Osteocyte (in vitro differentiated cells): Measurements from ENCODE around the gene MUC22. TPM values are rescaled to one million over a fixed set of nuclear protein-coding genes. Genes with fewer than 3 reads are reported as not detected.

Source experiments
- DNase-seq: peaks from one replicate; pipeline ENCODE4 v3.0.0; 2021; ENCODE audit warnings: mixed read lengths; ENCODE audit not compliant: unreplicated experiment; ENCODE audit errors: extremely low spot score
- H3K27ac Mint-ChIP-seq: one replicate; pipeline ENCODE4 v1.8.0; 2021; ENCODE audit warnings: mild to moderate bottlenecking, mixed read lengths; ENCODE audit not compliant: unreplicated experiment
- H3K27me3 Mint-ChIP-seq: one replicate; pipeline ENCODE4 v1.8.0; 2021; ENCODE audit warnings: mixed read lengths; ENCODE audit not compliant: unreplicated experiment
- H3K36me3 Mint-ChIP-seq: one replicate; pipeline ENCODE4 v1.8.0; 2021; ENCODE audit warnings: mixed read lengths; ENCODE audit not compliant: unreplicated experiment
- H3K4me1 Mint-ChIP-seq: one replicate; pipeline ENCODE4 v1.8.0; 2021; ENCODE audit warnings: mixed read lengths; ENCODE audit not compliant: unreplicated experiment
- H3K4me3 Mint-ChIP-seq: one replicate; pipeline ENCODE4 v1.8.0; 2021; ENCODE audit warnings: mild to moderate bottlenecking, moderate library complexity, mixed read lengths; ENCODE audit not compliant: unreplicated experiment
- H3K9me3 Mint-ChIP-seq: one replicate; pipeline ENCODE4 v1.8.0; 2021; ENCODE audit warnings: mixed read lengths; ENCODE audit not compliant: unreplicated experiment
- CTCF ChIP-seq: fragments of 200-600 bp; sonication (generic); IDR thresholded peaks from 2 replicates; pipeline ENCODE4 v1.5.0; 2021; ENCODE audit warnings: antibody characterized with exemption, mild to moderate bottlenecking, moderate library complexity
- total RNA-seq: library from RNA; stranded (reverse); gene quantifications from 2 replicates; pipeline ENCODE4 v1.2.1, GENCODE V29; 2021

Gene MUC22
- total RNA-seq, 1 donor from 2014 or later, result not detected

GRCh38 chr6:31079656-31080261, 69.5 kb downstream of the MUC22 start:
- no peak for DNase-seq
- H3K4me1 Mint-ChIP-seq, result peaks cover 26% of the 10 kb centered on the region
- no peaks in the 10 kb centered on the region for H3K9me3 Mint-ChIP-seq
- no peak overlapping the region for H3K4me3 Mint-ChIP-seq
- TF ChIP-seq CTCF, result peak; percentile 90
- H3K27ac Mint-ChIP-seq, result no peak overlapping the region
- no peaks in the 10 kb centered on the region for H3K27me3 Mint-ChIP-seq
- H3K36me3 Mint-ChIP-seq, result no peaks in the 10 kb centered on the region

DNA sequence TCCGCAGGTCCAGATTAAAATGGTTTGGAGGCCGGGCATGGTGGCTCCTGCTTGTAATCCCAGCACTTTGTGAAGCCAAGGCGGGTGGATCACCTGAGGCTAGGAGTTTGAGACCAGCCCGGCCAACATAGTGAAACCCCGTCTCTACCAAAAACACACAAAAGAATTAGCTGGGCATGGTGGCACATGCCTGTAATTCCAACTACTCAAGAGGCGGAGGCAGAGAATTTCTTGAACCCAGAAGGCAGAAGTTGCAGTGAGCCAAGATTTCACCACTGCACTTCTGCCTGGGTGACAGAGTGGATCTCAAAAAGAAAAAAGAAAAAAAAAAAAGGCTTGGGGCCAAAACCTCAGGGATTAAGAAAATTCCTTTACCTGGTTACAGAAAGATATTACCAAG, 71.6 kb downstream of the MUC22 start:
- H3K4me1 Mint-ChIP-seq, result peaks cover 21% of the 10 kb centered on the region
- no peaks in the 10 kb centered on the region for H3K36me3 Mint-ChIP-seq
- no peak overlapping the region for H3K4me3 Mint-ChIP-seq
- no peaks in the 10 kb centered on the region for H3K9me3 Mint-ChIP-seq
- no peak for DNase-seq
- no peaks in the 10 kb centered on the region for H3K27me3 Mint-ChIP-seq
- TF ChIP-seq CTCF, result no peak
- H3K27ac Mint-ChIP-seq, result no peak overlapping the region

- Mint-ChIP-seq H3K27ac (peak overlapping the region; percentile 90), H3K4me1 (peaks cover 29% of the 10 kb centered on the region), H3K27me3 (no peaks in the 10 kb centered on the region), H3K36me3 (no peaks in the 10 kb centered on the region), H3K4me3 (no peak overlapping the region), H3K9me3 (no peaks in the 10 kb centered on the region)
- DNase-seq, result no peak
- TF ChIP-seq CTCF, result peak; percentile 42
These were observed 73.6 kb downstream of the MUC22 start for GRCh38 chr6:31083742-31084354.

Other genes starting within 250 kb of the MUC22 start
- 130 and 146 TPM in 2 replicates for gene DDR1, start 126.0 kb upstream of the MUC22 start, total RNA-seq
- gene GTF2H4, start 102.3 kb upstream of the MUC22 start, total RNA-seq, result 35.5 and 39.3 TPM in 2 replicates
- gene VARS2, start 96.2 kb upstream of the MUC22 start, total RNA-seq, result 44.0 and 46.4 TPM in 2 replicates
- not detected in 2 replicates for gene SFTA2, start 78.3 kb upstream of the MUC22 start, total RNA-seq
- gene MUCL3, start 69.5 kb upstream of the MUC22 start, total RNA-seq, result not detected in 2 replicates
- not detected in 2 replicates for gene MUC21, start 26.8 kb upstream of the MUC22 start, total RNA-seq
- not detected in 2 replicates for gene C6orf15, start 102.1 kb downstream of the MUC22 start, total RNA-seq
- 3.2 and 6.2 TPM in 2 replicates for gene PSORS1C1, start 104.3 kb downstream of the MUC22 start, total RNA-seq
- gene CDSN, start 110.0 kb downstream of the MUC22 start, total RNA-seq, result not detected in 2 replicates
- gene PSORS1C2, start 128.6 kb downstream of the MUC22 start, total RNA-seq, result not detected in 2 replicates
- gene CCHCR1, start 147.3 kb downstream of the MUC22 start, total RNA-seq, result 16.7 and 19.0 TPM in 2 replicates
- 8.2 and 8.8 TPM in 2 replicates for gene TCF19, start 148.1 kb downstream of the MUC22 start, total RNA-seq
- gene POU5F1, start 160.2 kb downstream of the MUC22 start, total RNA-seq, result not detected in 2 replicates